HFFc6 (cell line): ENCODE results near the gene ADAMTSL2. TPM values are rescaled to one million over a fixed set of nuclear protein-coding genes. Genes with fewer than 3 reads are reported as not detected.

Experiments used
- DNase-seq: peaks from one replicate; pipeline ENCODE4 v3.0.0-alpha.2; 2018
- H3K27ac Mint-ChIP-seq: 2 replicates; pipeline ENCODE4 v1.8.0; 2020; ENCODE audit warnings: mild to moderate bottlenecking, mixed read lengths
- H3K27me3 Mint-ChIP-seq: 2 replicates; pipeline ENCODE4 v1.8.0; 2021; ENCODE audit warnings: mild to moderate bottlenecking, moderate library complexity, mixed read lengths; ENCODE audit not compliant: insufficient read depth
- H3K36me3 Mint-ChIP-seq: 2 replicates; pipeline ENCODE4 v1.8.0; 2021; ENCODE audit warnings: low read depth, mixed read lengths
- H3K4me1 Mint-ChIP-seq: 2 replicates; pipeline ENCODE4 v1.8.0; 2020; ENCODE audit warnings: low read depth, mixed read lengths
- H3K4me3 Mint-ChIP-seq: 2 replicates; pipeline ENCODE4 v1.8.0; 2020; ENCODE audit warnings: mild to moderate bottlenecking, moderate library complexity, mixed read lengths
- H3K9me3 Mint-ChIP-seq: 2 replicates; pipeline ENCODE4 v1.8.0; 2020; ENCODE audit warnings: mild to moderate bottlenecking, mixed read lengths
- CTCF ChIP-seq: fragments of 200-600 bp; sonication (generic); IDR thresholded peaks from 2 replicates; pipeline ENCODE4 v1.5.0; 2021; ENCODE audit warnings: antibody characterized with exemption, mild to moderate bottlenecking
- total RNA-seq, 6 experiments: library from RNA; stranded (reverse); fragmentation: NEBNext Ultra II Directional; extraction: Animal tissue kit (Norgen Biotek cat#: 25700); gene quantifications; 2 replicates in 1 of 6; 3 replicates in 5 of 6; pipeline ENCODE4 v1.2.3, GENCODE V29; 2021

The ADAMTSL2 gene
- total RNA-seq, 6 experiments from 2014 or later = 0.05 to 0.07 (median 0.06) TPM; not detected in 3

- Mint-ChIP-seq H3K4me1 (no peaks in the 10 kb centered on the region), H3K27me3 (peaks cover 28% of the 10 kb centered on the region), H3K27ac (no peak overlapping the region), H3K4me3 (no peak overlapping the region), H3K36me3 (peaks cover 15% of the 10 kb centered on the region), H3K9me3 (peaks cover 22% of the 10 kb centered on the region)
- TF ChIP-seq CTCF = no peak
- no peak for DNase-seq
These were observed 66.2 kb downstream of the ADAMTSL2 start for GRCh38 chr9:133600739-133601138.

DNA sequence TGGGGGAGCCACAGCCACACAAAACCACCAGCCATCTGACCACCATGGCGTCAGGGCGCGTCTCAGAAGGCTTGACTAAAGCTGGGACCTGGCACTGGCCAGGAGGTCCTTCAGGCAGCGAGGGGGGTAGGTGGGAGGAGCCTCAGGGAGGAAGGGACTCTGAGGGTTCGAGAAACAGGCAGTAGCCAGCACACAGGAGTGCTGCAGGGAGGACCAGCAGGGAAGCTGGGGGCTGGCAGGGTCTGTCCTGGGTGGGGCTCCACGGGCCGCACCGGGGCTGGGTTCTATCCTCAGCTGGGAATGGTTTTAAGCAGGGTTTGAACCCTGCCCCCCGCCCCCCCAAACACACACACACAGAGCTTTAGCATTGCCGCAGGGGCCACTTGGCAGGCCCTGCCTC, 67.2 kb downstream of the ADAMTSL2 start:
- H3K9me3 Mint-ChIP-seq = peaks cover 16% of the 10 kb centered on the region
- H3K4me1 Mint-ChIP-seq = no peaks in the 10 kb centered on the region
- H3K36me3 Mint-ChIP-seq = peaks cover 14% of the 10 kb centered on the region
- no peak overlapping the region for H3K27ac Mint-ChIP-seq
- no peak overlapping the region for H3K4me3 Mint-ChIP-seq
- DNase-seq = no peak
- TF ChIP-seq CTCF = no peak
- H3K27me3 Mint-ChIP-seq = peaks cover 31% of the 10 kb centered on the region

- no peak for DNase-seq
- Mint-ChIP-seq H3K27me3 (peaks cover 36% of the 10 kb centered on the region), H3K36me3 (peaks cover 9% of the 10 kb centered on the region), H3K9me3 (peaks cover 11% of the 10 kb centered on the region), H3K4me3 (no peak overlapping the region), H3K4me1 (no peaks in the 10 kb centered on the region), H3K27ac (no peak overlapping the region)
- no peak for TF ChIP-seq CTCF
These were observed 67.8 kb downstream of the ADAMTSL2 start for GRCh38 chr9:133602277-133602676.

GRCh38 chr9:133603135-133603927, 68.8 kb downstream of the ADAMTSL2 start:
- no peak overlapping the region for H3K27ac Mint-ChIP-seq
- TF ChIP-seq CTCF = peak; percentile 30; the same call in 1 of the 2 replicates
- no peaks in the 10 kb centered on the region for H3K4me1 Mint-ChIP-seq
- H3K4me3 Mint-ChIP-seq = no peak overlapping the region
- H3K9me3 Mint-ChIP-seq = peaks cover under 1% of the 10 kb centered on the region; the same call in 1 of the 2 replicates
- H3K36me3 Mint-ChIP-seq = no peaks in the 10 kb centered on the region
- H3K27me3 Mint-ChIP-seq = peaks cover 45% of the 10 kb centered on the region
- DNase-seq = no peak

- TF ChIP-seq CTCF = no peak
- Mint-ChIP-seq H3K27me3 (peaks cover 48% of the 10 kb centered on the region), H3K4me3 (no peak overlapping the region), H3K9me3 (no peaks in the 10 kb centered on the region), H3K4me1 (no peaks in the 10 kb centered on the region), H3K36me3 (no peaks in the 10 kb centered on the region), H3K27ac (no peak overlapping the region)
- DNase-seq = no peak
These were observed 69.7 kb downstream of the ADAMTSL2 start for GRCh38 chr9:133604214-133604613.
